ENCODE measurements around the gene DDN.

DNA sequence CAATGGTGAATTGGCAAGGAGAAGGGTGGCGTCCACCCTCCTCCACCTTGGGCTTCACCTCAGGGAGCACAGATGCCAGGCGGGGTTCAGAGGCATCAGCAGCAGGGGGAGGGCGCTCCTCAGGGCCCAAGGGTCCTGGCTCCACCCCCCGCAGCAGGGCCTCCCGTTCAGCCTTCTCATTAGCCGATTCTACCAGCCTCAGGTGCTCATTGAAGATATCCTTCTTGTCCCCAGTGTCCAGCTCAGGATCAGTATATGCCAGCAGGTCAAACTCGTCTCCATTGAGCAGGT is 38.7 kb upstream of the DDN start:
- TF ChIP-seq, protein P1, sequence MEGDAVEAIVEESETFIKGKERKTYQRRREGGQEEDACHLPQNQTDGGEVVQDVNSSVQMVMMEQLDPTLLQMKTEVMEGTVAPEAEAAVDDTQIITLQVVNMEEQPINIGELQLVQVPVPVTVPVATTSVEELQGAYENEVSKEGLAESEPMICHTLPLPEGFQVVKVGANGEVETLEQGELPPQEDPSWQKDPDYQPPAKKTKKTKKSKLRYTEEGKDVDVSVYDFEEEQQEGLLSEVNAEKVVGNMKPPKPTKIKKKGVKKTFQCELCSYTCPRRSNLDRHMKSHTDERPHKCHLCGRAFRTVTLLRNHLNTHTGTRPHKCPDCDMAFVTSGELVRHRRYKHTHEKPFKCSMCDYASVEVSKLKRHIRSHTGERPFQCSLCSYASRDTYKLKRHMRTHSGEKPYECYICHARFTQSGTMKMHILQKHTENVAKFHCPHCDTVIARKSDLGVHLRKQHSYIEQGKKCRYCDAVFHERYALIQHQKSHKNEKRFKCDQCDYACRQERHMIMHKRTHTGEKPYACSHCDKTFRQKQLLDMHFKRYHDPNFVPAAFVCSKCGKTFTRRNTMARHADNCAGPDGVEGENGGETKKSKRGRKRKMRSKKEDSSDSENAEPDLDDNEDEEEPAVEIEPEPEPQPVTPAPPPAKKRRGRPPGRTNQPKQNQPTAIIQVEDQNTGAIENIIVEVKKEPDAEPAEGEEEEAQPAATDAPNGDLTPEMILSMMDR (optimal IDR thresholded peaks at IDR 0.05 in 1 of 3, IDR thresholded peaks at IDR 0.05 in 1 of 3, conservative IDR thresholded peaks at IDR 0.05 in 1 of 3; ENCODE audit: extremely low read depth in 1 of 3, insufficient read depth in 2 of 3, low read length in 3 of 3), result no peak
- TF ChIP-seq EZH2 (IDR thresholded peaks at IDR 0.05; ENCODE audit: low read length), result no peak

All from keratinocyte (primary cell).